GM18907 (cell line): ENCODE measurements around the gene PARD3.
"Not testable (repeated sequence)": the region's sequence is repeated elsewhere in the genome, so short reads cannot be mapped to it uniquely, and the experiment has no call there.

Experiments used
- ATAC-seq: cut with Tn5 transposase; IDR thresholded peaks from one replicate; pipeline ENCODE4 v1.9.1; 2021; ENCODE audit warnings: mild to moderate bottlenecking, moderate library complexity; ENCODE audit not compliant: unreplicated experiment

The PARD3 gene

DNA sequence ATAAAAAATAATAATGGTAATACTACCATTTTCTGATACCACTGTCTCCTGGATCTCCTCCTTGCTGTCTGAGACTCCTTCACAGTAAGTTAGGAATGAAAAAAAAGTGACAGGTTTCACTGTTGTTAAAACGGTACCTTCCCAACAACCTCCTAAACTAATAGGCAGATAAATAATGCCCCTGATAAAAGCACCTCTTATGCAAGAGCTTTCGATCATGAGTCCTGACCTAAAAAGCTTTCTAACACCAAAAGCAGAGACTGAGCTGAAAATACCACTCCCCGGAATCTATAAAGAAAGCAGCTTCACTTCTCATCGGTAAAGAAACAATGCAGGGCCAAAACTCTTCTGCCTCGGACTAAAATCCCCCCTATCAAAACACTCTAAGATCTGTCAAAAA lies 14.5 kb downstream of the PARD3 start:
- no peak for ATAC-seq

DNA sequence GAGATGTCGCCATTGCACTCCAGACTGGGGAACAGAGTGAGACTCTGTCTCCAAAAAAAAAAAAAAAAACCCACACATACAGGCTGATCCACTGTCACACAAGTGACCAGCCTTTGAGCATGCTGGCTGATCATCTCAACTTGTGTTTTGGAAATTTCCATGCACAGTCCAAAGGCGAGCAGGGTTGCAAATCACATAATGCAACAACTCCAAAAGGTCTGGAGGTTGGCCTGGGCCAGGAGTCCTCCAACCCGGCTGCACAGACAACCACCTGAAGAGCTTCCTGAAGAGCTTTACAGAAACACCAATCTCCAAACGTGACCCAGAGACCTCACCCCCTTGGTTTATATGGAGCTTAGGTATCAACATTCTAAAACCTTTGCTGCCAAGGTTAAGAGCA lies 16.4 kb downstream of the PARD3 start:
- no peak for ATAC-seq

DNA sequence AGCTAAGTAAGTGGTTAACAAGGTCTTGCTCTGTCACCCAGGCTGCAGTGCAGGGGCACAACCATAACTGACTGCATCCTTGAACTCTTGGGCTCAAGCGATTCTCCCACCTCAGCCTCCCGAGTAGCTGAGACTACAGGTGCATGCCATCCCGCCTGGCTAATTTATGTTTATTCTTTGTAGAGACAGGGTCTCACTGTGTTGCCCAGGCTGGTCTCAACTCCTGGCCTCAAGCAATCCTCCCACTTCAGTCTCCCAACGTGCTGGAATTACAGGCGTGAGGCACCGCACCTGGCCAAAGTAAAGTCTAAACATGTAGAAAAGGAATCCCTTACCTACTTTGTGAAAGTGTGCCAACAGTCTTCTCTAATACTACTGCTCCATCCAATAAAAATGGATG lies 17.9 kb downstream of the PARD3 start:
- ATAC-seq, result no peak

DNA sequence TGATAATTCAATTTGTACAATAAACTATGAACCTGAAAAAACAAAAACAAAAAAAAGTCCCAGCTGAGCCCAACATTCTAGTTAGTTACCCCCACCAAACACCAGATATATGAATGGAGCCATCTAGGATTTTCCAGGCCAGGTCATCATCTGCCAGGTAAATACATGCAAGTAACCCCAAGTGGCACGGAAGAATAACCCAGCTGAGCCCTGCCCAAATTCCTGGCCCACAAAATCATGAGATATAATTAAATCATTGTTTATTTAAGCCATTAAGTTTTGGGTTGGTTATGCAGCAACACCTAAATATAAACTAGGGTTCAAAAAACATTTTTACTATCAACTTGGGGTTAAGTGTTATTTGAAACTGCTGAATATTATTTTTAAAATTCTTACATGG lies 19.0 kb downstream of the PARD3 start:
- no peak for ATAC-seq

DNA sequence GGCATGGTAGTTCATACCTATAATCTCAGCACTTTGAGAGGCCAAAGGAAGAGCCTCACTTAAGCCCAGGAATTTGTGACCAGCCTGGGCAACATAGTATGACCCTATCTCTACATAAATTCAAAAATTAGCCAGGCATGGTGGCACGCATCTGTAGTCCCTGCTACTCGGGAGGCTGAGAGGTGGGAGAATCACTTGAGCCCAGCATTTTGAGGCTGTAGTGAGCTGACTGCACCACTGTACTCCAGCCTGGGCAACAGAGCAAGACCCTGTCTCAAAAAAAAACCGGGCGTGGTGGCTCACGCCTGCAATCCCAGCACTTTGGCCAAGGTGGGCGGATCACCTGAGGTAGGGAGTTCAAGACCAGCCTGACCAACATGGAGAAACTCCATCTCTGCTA lies 19.8 kb downstream of the PARD3 start:
- no peak for ATAC-seq

DNA sequence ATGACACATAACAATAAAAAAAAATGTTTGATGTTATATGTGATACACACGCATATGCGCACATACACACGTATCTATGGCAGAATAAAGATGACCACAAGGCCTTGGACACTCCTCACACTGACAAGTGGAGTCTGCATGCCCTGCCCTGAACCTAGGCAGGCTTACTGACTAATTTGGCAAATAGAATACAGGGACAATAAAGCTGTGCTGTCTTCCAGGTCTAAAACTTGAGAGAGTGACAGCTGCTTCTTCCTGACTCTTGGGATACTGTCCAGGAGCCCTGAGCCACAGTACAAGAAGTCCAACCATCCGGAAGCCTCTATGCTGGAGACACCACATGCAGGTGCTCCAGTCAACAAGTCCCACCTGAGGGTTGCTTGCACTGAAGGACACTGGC lies 20.3 kb downstream of the PARD3 start:
- no peak for ATAC-seq

DNA sequence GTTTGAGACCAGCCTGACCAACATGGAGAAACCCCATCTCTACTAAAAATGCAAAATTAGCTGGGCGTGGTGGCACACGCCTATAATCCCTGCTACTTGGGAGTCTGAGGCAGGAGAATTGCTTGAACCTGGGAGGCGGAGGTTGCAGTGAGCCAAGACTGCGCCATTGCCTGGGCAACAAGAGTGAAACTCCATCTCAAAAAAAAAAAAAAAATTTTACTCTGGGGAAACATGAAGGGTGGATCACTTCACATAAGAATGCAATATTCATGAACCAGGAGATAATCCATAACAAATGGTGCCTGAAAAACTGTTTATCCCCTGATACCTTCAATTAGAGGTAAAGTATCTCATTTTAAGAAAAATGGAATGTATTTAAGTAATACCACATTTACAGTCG lies 21.5 kb downstream of the PARD3 start:
- ATAC-seq, result not testable (repeated sequence)

DNA sequence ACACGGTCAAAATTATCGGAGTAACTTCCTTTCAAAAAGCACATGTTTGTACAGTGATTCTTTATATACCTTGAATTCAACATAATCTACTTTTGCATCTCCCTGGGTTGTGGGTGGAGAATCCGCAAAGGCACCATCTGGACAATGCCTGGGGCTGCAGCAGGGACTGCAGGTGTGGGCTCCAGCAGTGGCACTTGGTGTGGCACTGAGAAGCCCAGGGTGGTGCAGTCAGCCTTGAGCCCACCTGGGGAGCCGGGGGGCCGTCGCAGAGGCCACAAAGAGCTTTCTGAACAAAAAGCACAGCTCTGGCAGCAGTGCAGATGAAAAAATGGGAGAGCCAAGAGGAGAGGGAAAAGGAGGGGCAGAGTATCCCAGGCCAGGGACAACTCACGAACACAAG lies 22.2 kb downstream of the PARD3 start:
- ATAC-seq, result no peak

DNA sequence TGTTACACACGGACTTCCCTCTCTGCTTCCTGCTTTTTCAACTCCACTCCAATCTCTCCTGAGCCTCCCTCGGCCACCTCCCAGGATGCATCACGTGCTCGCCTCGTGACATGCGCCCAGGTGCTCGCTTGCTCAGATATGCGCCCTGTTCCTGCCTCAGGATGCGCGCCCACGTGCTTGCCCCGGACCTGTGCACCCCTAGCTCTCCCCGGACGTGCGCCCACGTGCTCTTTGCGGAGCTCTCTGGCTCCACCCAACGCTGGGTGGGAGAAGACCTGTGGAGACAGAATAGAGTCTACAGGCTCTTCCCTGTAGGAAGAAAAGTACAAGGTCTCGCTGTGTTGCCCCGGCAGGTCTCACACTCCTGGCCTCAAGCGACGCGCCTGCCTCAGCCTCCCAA lies 23.1 kb downstream of the PARD3 start:
- no peak for ATAC-seq

DNA sequence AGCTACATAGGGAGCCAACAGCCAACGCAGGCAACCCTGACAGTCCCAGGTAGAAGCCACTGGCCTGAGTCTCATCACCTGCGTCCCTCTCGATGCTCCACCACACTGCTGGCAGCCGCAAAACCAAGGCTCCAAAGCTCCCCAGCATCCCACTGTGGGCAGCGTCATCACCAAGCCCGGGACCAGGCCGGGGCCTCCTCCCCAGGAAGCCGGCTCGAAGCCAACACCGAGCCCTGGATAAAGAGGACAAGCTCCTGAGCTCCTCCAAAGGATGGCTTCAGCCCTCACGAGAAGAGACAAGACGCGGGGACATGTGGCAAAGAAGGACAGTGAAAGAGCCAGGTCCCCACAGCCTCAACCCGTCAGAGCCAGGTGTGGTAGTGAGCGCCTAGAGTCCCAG lies 23.9 kb downstream of the PARD3 start:
- ATAC-seq, result no peak

DNA sequence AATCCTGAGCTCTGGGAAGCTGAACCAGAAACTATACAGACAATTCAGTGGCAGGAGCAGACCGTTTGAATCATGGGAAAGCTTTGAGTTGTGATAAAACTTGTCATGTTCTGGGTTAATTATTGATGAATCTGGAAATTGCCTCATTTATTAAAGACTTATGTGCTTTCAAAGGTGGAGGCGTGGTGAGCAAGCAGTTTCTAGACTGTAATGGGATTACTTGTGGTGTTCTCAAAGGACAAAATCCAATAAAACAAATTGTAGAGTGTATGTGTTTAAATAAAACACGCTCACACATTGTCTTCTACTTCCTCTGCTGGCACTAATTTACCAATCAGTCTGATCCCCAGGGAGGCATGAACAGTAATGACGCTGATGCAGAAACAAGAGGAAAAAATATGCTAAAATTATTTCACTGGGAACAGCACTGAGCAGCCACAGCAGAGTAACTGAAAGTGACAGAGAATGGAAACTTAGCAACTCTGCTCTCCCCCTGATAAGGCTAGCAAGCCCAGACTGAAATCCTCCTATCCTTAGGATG lies 25.1 kb downstream of the PARD3 start:
- peak; percentile 40 for ATAC-seq

DNA sequence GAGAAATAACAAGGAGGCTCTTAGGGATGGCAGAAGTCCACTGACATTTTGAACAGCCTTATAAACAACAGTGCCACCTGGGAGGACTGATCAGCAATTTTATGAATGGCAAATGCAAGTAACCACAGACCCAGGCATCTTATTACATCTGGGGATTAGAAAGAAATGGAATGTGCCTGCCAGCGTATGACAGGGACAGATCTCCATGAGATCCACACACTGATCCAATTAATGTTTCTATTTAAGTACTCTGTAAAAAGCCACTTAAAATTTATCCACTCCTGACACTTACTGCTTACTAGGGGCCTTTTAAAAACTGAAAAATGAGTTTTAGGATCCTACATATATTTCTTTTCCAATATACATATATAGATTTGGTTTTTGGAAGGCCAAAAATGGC lies 28.6 kb downstream of the PARD3 start:
- no peak for ATAC-seq

DNA sequence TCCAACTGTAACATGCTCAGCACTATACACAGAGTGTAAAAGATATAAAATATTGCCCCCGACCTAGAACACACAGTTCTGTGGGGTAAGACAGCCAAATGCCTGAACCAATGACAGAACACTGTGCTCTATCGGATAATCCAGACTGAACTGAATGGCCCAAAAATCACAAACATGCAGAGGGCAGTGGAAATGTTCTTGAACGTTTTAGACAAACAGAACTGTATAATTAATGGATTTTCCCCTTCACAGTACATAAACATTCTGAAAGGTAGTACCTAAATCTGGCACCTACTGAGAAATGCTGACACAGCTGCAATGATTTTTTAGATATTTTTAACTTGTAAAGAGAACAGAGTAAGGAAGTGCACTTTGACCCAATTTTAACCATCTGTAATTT lies 33.4 kb downstream of the PARD3 start:
- no peak for ATAC-seq

DNA sequence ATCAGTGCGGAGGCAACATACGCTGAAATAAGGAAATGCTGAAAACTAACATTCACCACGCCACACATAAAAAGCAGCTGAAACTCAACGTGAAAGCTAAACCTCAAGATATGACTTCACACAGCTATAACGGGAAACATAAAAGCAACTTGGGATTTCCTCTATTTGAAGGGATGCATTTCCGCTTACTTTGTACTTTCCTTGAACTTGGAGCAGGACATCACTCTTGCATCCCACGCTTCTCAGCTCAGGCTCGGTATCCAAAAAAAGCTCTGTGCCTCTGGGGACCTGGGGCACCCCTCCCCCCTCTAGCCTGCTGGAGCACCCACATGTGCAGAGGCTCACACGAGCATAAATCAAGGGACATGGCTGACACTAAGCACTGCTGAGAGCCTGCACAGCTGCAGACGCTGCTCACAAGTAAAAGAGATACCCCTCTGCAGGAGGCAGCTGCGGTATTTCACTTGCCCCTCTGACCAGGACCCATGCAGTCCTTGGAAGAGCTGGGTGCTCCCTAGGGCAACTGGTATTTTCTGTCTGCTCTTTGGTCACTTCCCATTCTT lies 34.2 kb downstream of the PARD3 start:
- peak; percentile 86 for ATAC-seq

DNA sequence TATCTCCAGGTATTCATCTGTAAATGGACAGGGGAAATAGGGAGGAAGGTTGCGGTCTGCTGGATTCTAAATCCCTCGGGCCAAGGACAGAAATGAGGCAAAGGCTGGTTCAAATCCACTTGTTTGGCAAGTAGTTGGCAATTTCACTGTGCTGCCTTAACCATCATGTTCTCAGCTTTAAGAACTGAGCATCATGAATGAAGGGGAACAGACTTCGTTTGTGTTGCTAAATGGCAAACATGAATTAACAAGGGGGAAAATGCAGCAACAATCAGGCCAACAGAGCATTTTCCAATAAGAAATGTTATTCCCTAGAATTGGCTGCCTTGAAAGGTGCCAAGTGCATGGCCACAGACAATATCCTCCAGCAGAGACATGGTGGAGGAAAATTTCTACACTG lies 36.9 kb downstream of the PARD3 start:
- ATAC-seq, result no peak

DNA sequence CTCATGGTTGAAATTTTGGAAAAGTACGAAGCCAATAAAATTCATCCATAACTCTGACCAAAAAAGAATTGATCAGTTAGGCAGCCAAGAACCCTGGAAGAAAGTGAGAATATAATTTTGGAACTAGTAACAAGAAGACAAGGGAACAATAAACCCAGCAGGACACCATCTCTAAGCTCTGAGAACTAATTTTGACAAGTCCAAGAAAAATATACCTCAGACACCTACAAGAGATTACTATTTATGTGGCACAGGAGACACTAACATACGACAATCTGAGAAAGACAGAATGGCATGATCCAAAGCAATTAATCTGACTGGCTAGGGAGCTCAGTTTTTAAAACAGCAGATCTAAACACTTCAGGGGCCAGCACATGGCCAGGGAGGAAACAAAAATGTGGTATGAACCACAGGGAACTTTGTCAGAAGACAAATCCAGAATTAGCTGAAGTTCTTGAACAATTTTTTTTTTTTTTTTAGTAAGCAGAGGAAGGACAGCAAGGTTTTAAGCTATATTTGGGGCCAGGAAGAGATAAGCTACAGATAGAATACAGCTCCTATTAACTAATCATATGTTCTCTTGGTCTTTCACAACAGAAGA lies 38.9 kb downstream of the PARD3 start:
- ATAC-seq, result no peak

DNA sequence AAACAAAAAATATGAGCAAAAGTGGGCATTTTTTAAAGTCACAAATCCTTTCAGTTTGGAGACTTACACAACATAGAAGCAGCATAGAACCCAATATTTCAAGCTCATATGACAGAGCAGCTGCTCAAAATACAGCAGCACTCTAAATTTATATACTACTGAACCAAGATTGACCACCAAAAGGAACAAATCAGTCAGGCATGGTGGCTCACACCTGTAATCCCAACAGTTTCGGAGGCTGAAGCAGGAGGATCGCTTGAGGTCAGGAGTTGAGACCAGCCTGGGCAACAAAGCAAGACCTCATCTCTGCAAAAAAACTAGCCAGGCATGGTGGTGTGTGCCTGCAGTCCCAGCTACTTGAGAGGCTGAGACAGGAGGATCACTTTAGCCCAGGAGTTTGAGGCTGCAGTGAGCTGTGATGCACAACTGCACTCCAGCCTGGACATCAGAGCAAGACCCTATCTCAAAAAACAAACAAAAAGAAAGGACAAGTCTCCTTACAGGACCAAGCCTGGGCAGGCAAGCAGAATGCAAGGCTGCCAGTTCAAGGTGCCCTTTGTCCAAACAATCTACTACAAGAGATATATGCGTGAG lies 40.0 kb downstream of the PARD3 start:
- no peak for ATAC-seq

DNA sequence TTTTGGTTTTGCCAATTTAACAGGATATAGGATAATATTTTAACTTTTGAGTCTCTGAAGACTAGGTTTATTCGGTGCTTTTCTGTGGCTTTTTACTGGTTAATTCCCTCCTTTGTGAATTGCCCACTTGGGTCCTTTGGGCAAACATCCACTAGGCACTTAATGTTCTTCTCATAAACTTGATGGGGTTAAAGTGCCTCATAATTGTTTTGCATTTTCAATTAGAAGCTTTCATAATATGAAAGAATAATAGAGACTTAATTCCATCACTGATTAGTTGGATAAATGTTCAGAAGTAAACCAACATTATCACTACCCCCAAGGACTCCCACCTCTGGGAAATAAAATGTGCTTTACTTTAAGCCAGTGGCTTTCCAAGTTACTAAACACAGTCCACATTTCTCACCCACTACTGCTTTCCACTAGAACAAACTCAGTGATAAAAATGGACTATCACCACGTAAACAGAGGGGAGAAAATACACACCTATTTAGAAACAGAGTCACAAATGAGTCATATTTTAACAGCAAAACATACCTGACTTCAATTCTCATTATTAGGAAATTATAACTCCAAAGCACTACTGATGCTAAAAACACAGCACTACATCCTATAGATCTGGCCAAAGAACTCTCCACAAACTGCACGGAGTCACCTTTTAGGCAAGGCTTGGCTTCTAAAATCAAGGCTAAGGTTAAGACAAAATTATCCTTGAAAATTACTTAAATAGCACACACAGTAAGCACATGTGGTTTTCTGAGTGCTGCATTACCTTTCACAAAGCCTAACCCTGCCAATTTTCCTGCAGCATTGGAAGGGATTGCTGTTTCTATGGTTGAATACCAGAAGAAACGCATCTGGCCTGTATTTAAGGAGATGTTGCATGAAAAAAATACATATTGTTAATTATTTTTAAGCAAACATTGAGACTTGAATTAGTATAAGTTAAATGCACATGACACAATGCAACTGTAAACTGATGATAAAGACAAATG lies 41.2 kb downstream of the PARD3 start:
- no peak for ATAC-seq

DNA sequence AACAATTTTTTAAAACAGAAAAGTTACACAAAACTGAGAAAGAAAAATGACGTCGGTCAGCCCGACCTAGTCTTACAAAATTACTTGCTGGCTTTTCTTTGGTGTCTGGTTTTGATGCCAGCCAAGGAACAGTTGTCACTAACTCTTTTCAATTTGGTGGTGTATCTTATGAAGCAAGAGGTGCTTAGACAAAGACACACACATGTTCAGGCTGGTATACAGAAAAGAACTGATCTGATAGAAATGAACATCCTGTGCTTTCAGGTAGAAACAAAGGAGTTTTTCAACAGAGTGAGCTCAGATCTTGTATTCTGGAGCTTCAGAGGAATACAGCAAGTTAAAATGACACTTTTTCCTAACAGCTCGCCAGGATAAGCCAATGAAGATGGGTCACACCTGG lies 43.6 kb downstream of the PARD3 start:
- no peak for ATAC-seq

DNA sequence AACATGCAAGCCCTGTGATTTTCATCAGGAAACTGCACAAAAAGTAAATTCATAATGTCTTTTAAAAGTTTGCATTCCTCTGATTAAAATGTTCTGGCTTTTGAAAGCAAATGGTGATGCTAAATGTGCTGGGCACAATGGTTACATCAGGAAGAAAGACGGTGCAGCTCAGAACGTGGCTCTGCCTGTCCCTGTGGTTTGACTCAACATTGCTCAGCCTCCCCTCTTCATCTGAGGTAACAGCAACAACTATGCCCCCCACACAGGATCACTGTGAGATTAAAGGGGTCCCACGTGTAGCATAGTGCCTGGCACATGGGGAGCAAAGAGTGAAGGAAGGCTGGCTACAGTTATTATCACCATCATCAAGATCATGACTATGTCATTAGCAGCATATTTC lies 44.0 kb downstream of the PARD3 start:
- no peak for ATAC-seq

DNA sequence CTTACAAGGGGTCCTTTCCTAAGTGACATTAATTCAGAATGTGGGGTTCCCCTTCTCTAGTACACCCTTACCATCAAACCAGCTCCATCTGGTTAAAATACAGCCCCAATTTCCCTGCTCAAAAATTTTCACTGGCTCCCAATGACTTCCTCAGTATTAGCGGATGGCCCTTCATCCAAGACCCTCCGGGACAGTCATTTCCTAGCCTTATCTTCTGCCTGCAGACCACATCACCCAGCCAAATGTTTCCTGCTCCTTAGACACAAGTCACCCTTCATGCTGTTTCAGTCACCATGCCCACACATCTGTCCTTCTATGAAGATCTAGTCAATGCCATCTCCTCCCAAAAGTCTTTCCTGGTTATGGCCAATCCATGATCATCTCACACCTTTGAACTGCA lies 45.2 kb downstream of the PARD3 start:
- no peak for ATAC-seq

DNA sequence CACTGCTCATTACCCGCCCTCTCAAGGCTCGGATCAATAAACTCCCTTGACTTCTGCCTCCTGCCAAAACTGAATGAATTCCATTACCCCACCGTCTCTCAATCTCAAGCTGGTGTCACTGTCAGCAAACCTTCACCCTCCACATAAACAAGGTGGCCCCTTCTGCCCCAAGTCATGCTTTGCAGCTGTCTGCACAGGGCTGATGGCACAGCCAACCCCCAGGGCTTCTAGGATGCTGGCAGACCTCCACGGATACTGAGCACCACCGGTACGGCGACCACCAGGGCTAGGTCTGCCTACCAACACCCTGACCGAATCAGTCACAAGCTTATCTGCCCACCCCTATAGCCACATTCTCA lies 46.1 kb downstream of the PARD3 start:
- ATAC-seq, result no peak
